Small intestine (tissue), 7 donors: Measurements from ENCODE around the gene EIF3B. TPM values are rescaled to one million over a fixed set of nuclear protein-coding genes. Genes with fewer than 3 reads are reported as not detected.
"Not testable (repeated sequence)": the region's sequence is repeated elsewhere in the genome, so short reads cannot be mapped to it uniquely, and the experiment has no call there.

Experiments
- DNase-seq, 2 donors: peaks; one replicate each; pipeline versions ENCODE4 v3.0.0 to v3.0.0-alpha.2; 2013
- FAIRE-seq: peaks from 2 replicates; lab custom pipeline; 2012; peaks lifted over from hg19 to GRCh38; lab: Jason Lieb, UNC
- H3K27ac ChIP-seq, 3 donors: one replicate each; pipeline ENCODE4 v1.5.1; 2013; ENCODE audit warnings: low read length in 2 of 3, mild to moderate bottlenecking in 2 of 3, control low read depth in 1 of 3, inconsistent platforms in 1 of 3, low read depth in 1 of 3, moderate library complexity in 1 of 3
- H3K27me3 ChIP-seq, 3 donors: one replicate each; pipeline ENCODE4 v1.6.1; 2013; ENCODE audit warnings: low read length in 3 of 3, inconsistent platforms in 1 of 3; ENCODE audit not compliant: control insufficient read depth in 3 of 3, insufficient read depth in 3 of 3
- H3K36me3 ChIP-seq, 3 donors: one replicate each; pipeline ENCODE4 v1.6.1; 2013; ENCODE audit warnings: low read length in 3 of 3, inconsistent platforms in 1 of 3, low read depth in 1 of 3, mild to moderate bottlenecking in 1 of 3, moderate library complexity in 1 of 3; ENCODE audit not compliant: control insufficient read depth in 3 of 3, insufficient read depth in 2 of 3
- H3K4me1 ChIP-seq, 3 donors: one replicate each; pipeline ENCODE4 v1.6.1; 2013; ENCODE audit warnings: low read length in 2 of 3, inconsistent platforms in 1 of 3, low read depth in 1 of 3, mild to moderate bottlenecking in 1 of 3, moderate library complexity in 1 of 3; ENCODE audit not compliant: control insufficient read depth in 3 of 3, insufficient read depth in 2 of 3
- H3K4me3 ChIP-seq, 3 donors: one replicate each; pipeline ENCODE4 v1.5.1; 2013; ENCODE audit warnings: low read length in 3 of 3, control low read depth in 1 of 3, inconsistent platforms in 1 of 3, low read depth in 1 of 3, mild to moderate bottlenecking in 1 of 3, moderate library complexity in 1 of 3
- H3K9me3 ChIP-seq, 2 donors: one replicate each; pipeline ENCODE4 v1.6.1; 2013; ENCODE audit warnings: low read depth in 1 of 2, low read length in 1 of 2; ENCODE audit not compliant: control insufficient read depth in 2 of 2, insufficient read depth in 1 of 2
- WGBS, 3 donors: extraction: QIAGEN DNeasy Blood & Tissue Kit; methylation state at CpG; one replicate each; pipeline ENCODE4 v1.1.7; 2013; 5-methylcytosine and 5-hydroxymethylcytosine counted together
- polyA plus RNA-seq, 4 donors: library from polyadenylated mRNA; stranded (reverse) in 3 of 4; unstranded in 1 of 4; fragments of 200-250 nt in 3 of 4; fragments of 120-200 nt in 1 of 4; gene quantifications; one replicate each; pipeline versions ENCODE4 v1.2.1 to v1.2.3, GENCODE V29; 2013
- donor health status: healthy with polysubstance abuse.
- donor health status: control.
- donor health status: control.
- donor health status: Bipolar disorder and iron deficiency.
- donor health status: healthy.

The EIF3B gene
- polyA plus RNA-seq, 4 donors = 53.9 to 114 (median 80.7) TPM

DNA sequence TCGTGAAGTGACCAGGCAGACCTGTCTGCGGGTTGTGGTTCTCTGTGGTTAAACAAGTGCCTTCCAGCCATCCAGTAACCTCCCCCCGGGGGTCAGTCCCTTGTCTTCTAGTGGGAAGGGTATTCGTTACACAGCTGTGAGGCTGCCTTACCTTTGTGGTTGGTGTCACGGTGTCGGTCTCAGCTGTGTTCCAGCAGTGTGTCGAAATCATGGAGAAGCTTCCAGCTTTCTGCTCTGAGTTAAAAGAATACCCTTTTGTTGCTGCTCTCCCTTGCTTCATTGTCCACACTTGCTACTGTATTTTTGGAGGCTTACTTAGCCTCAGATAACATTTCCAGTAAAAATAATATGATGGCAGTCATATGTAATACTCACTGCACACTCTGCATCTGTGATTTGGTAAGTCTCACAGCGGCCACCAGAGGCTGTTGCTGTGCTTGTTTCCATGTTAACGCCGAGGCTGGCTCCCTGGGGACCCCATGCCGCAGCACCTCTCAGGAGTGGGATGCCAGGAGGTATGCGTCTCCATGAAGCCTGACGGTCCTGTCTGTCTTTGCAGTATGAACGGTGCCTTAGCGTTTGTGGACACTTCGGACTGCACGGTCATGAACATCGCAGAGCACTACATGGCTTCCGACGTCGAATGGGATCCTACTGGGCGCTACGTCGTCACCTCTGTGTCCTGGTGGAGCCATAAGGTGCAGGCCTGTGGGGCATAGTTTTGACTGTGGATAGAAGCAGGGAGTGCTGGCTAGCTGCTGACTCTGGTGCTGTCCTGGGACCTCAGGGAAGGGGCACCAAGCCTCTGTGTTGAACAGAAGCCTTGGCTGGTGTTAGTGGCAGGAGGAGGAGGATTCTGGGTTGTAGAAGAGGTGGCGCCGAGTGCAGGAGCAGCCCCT, 20.5 kb downstream of the EIF3B start:
- 91 to 93% (median 93%) methylated on average over 26 of the region's 26 CpGs for WGBS, 3 donors
- Histone ChIP-seq H3K4me3 (no peak overlapping the region), H3K27me3 (no peaks in the 10 kb centered on the region), H3K9me3 (no peaks in the 10 kb centered on the region), H3K36me3 (peaks cover 29 to 92% (median 60%) of the 10 kb centered on the region in 3 donors), H3K27ac (no peak overlapping the region), H3K4me1 (no peaks in the 10 kb centered on the region)
- DNase-seq = no peak
- no peak for FAIRE-seq

DNA sequence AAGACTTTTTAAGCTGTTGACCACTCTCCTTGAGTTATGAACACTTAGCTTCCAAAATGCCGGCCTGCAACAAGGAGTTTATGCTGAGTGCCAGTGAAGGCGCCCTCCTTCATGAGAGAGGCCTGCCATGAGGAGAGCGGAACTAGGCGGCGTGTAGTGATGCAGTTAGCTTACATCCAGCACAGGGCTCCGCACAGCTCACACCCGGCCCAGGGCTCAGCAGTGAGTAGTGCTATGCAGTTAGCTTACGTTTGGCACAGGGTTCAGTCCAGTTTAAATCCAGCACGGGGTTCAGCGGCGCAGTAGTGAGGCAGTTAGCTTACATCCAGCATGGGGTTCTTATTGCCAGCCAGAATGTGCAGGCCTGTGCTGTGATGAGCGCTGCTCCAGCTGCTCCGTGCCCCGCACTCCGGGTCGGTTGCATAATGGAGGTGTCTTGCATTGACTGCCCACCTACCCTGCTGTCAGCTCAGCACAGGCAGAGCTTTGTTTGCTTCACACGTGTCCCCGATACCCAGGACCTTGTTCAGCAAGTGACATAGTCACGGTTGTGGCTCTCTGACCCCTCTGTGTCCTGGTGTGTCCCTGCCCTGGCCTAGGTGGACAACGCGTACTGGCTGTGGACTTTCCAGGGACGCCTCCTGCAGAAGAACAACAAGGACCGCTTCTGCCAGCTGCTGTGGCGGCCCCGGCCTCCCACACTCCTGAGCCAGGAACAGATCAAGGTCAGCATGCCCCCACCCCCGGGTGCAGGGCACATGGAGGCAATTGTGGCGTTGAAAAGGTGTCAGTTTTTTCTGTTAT, 21.9 kb downstream of the EIF3B start:
- 89 to 96% (median 94%) methylated on average over 26 to 27 of the region's 27 CpGs for WGBS, 3 donors
- FAIRE-seq (no peak), DNase-seq (no peak)
- Histone ChIP-seq H3K4me3 (no peak overlapping the region), H3K9me3 (no peaks in the 10 kb centered on the region), H3K36me3 (peaks cover 40 to 93% (median 62%) of the 10 kb centered on the region in 3 donors), H3K27me3 (no peaks in the 10 kb centered on the region), H3K27ac (no peak overlapping the region), H3K4me1 (no peaks in the 10 kb centered on the region)

DNA sequence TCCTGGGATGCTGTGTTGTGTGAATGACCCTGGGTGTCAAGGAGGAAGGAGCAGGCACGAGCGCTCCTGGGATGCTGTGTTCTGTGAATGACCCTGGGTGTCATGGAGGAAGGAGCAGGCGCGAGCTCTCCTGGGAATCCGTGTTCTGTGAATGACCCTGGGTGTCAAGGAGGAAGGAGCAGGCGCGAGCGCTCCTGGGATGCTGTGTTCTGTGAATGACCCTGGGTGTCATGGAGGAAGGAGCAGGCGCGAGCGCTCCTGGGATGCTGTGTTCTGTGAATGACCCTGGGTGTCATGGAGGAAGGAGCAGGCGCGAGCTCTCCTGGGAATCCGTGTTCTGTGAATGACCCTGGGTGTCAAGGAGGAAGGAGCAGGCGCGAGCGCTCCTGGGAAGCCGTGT, 22.9 kb downstream of the EIF3B start:
- not testable (repeated sequence) for H3K9me3 ChIP-seq, H3K4me3 ChIP-seq, FAIRE-seq, DNase-seq, H3K27me3 ChIP-seq, H3K4me1 ChIP-seq, H3K27ac ChIP-seq
- H3K36me3 ChIP-seq = peaks cover 40 to 92% (median 57%) of the 10 kb centered on the region in 3 donors
- 92 to 98% (median 98%) methylated on average over 12 to 14 of the region's 18 CpGs for WGBS, 3 donors

DNA sequence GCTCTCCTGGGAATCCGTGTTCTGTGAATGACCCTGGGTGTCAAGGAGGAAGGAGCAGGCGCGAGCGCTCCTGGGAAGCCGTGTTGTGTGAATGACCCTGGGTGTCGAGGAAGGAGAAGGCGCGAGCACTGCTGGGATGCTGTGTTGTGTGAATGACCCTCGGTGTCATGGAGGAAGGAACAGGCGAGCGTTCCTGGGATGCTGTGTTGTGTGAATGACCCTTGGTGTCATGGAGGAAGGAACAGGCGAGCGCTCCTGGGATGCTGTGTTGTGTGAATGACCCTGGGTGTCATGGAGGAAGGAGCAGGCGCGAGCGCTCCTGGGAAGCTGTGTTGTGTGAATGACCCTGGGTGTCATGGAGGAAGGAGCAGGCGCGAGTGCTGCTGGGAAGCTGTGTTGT, 23.5 kb downstream of the EIF3B start:
- FAIRE-seq, H3K4me3 ChIP-seq, DNase-seq, H3K27me3 ChIP-seq, H3K4me1 ChIP-seq, H3K27ac ChIP-seq, H3K9me3 ChIP-seq: not testable (repeated sequence)
- peaks cover 34 to 91% (median 53%) of the 10 kb centered on the region in 3 donors for H3K36me3 ChIP-seq
- 91 to 97% (median 94%) methylated on average over 10 to 15 of the region's 18 CpGs for WGBS, 3 donors

DNA sequence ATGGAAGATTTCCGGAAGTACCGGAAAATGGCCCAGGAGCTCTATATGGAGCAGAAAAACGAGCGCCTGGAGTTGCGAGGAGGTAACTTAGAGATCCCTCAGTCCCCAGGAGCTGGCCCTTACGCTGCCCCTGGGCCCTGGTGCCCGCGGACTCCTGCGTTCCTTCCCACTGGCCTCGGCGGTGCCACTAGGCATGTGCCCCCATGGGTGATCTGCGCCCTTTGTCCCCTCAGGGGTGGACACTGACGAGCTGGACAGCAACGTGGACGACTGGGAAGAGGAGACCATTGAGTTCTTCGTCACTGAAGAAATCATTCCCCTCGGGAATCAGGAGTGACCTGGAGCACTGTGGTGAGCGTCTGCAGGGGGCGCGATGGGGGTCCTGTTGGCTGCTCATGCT, 24.5 kb downstream of the EIF3B start:
- H3K4me3 ChIP-seq = no peak overlapping the region
- H3K27ac ChIP-seq = no peak overlapping the region
- DNase-seq (no peak), FAIRE-seq (no peak)
- H3K27me3 ChIP-seq = no peaks in the 10 kb centered on the region
- H3K4me1 ChIP-seq = no peaks in the 10 kb centered on the region
- H3K9me3 ChIP-seq = no peaks in the 10 kb centered on the region
- peaks cover 34 to 88% (median 43%) of the 10 kb centered on the region in 3 donors for H3K36me3 ChIP-seq
- WGBS, 3 donors = 93 to 97% (median 95%) methylated on average over 20 of the region's 20 CpGs

DNA sequence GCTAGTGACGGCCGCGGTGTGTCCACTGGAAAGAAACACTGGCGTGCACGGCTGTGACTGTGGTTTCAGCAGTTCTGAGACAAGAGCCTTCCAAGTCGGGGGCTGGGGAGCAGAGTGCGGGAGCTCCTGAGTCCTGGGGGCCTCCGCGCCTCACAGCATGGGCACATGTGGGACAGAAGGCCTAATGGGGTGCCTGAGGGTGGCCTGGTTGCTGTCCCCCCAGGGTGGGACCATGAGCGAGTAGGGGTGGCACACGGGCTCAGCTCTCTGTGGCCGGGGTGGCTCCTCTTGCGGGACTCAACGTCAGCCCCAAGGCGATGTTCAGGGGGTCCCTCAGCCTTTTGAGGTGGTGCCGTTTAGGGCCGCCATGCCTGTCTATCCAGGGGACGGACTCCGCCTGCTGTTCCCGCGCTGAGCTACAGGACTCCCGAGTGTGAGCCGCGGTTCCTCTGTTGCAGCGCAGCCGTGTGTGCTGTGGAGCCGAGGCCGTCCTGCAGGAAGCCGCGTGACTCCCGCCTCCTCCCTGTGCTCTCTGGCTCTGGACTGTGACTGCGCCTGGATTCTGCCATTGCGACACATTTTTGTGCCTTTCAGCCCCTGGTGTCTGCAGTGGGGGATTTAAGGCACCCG, 25.3 kb downstream of the EIF3B start:
- H3K4me1 ChIP-seq = no peaks in the 10 kb centered on the region
- H3K9me3 ChIP-seq = no peaks in the 10 kb centered on the region
- H3K27ac ChIP-seq = no peak overlapping the region
- H3K36me3 ChIP-seq = peaks cover 34 to 86% (median 36%) of the 10 kb centered on the region in 3 donors
- H3K4me3 ChIP-seq = no peak overlapping the region
- WGBS, 3 donors = 94% methylated on average over 34 of the region's 34 CpGs
- no peaks in the 10 kb centered on the region for H3K27me3 ChIP-seq
- FAIRE-seq (no peak), DNase-seq (no peak)

DNA sequence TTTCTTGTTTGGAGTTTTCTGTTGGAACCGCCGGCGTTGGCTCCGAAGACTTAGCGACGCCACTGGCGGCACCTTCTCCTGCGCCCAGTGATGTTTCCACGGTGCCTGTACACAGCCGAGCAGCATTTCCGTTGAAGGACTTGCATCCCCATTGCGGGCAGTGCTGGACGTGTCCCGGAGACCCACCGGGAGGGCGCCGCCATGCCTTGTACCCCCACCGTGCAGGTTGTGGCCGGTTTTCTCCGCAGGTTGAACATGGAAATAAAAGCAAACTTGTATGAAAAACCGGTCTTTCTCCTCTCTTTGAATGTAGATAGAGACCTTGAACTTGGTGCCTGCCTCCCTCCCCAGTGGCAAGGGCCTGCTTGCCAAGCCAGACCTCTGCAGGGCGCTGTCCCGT, 25.8 kb downstream of the EIF3B start:
- Histone ChIP-seq H3K4me1 (no peaks in the 10 kb centered on the region), H3K27me3 (no peaks in the 10 kb centered on the region), H3K4me3 (no peak overlapping the region), H3K27ac (no peak overlapping the region), H3K36me3 (peaks cover 30 to 82% (median 31%) of the 10 kb centered on the region in 3 donors), H3K9me3 (no peaks in the 10 kb centered on the region)
- WGBS, 3 donors = 92 to 96% (median 94%) methylated on average over 23 of the region's 23 CpGs
- DNase-seq = no peak
- no peak for FAIRE-seq

DNA sequence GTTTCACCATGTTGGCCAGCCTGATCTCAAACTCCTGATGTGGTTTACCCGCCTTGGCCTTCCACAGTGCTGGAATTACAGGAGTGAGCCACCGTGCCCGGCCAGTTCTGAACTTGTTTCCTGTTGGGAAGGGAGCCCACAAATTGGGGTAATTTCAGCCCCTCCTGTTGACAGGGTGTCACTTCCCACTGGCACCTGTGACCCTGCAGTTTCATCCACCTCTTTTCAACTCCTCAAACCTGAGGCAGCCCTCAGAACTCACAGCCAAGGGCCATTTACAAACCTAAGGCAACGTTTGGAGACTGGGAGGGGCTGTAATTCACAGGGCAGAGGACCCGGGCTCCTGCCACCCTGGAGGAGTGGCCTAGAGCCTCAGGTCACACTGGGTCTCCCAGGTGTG, 26.6 kb downstream of the EIF3B start:
- H3K9me3 ChIP-seq = no peaks in the 10 kb centered on the region
- no peaks in the 10 kb centered on the region for H3K27me3 ChIP-seq
- no peak overlapping the region for H3K4me3 ChIP-seq
- no peaks in the 10 kb centered on the region for H3K4me1 ChIP-seq
- no peak overlapping the region for H3K27ac ChIP-seq
- WGBS, 3 donors = 36 to 52% (median 37%) methylated on average over 5 of the region's 5 CpGs
- H3K36me3 ChIP-seq = peaks cover 26 to 75% (median 27%) of the 10 kb centered on the region in 3 donors
- FAIRE-seq (no peak), DNase-seq (no peak)
